Heart left ventricle (tissue), 16 donors: ENCODE results near the gene COPS9. TPM values are rescaled to one million over a fixed set of nuclear protein-coding genes. Genes with fewer than 3 reads are reported as not detected.

Source experiments
- ATAC-seq, 4 donors: fragments of 200-7000 bp; cut with Tn5 transposase; one replicate each; pipeline ENCODE4 v1.9.1; 2020 to 2022; ENCODE audit warnings: moderate library complexity in 4 of 4, mild to moderate bottlenecking in 3 of 4, moderate number of reproducible peaks in 1 of 4
- DNase-seq, 5 donors: peaks; one replicate each; pipeline ENCODE4 v3.0.0-alpha.2; 2020
- H3K27ac ChIP-seq, 12 donors: fragments of 200-600 bp; sonication (generic) in 4 of 12; one replicate each; pipeline versions ENCODE4 v1.5.0 to v1.8.0; 2016 to 2022; ENCODE audit warnings: mild to moderate bottlenecking in 2 of 12
- H3K27me3 ChIP-seq, 9 donors: fragments of 200-600 bp; sonication (generic) in 2 of 9; one replicate each; pipeline versions ENCODE4 v1.5.1 to v1.8.0; 2016 to 2022; ENCODE audit warnings: mild to moderate bottlenecking in 3 of 9
- H3K36me3 ChIP-seq, 9 donors: fragments of 200-600 bp; sonication (generic) in 2 of 9; one replicate each; pipeline versions ENCODE4 v1.5.0 to v1.8.0; 2018 to 2022; ENCODE audit warnings: mild to moderate bottlenecking in 2 of 9
- H3K4me1 ChIP-seq, 12 donors: fragments of 200-600 bp; sonication (generic) in 4 of 12; one replicate each; pipeline versions ENCODE4 v1.5.0 to v1.8.0; 2016 to 2022; ENCODE audit warnings: mild to moderate bottlenecking in 3 of 12
- H3K4me3 ChIP-seq, 12 donors: fragments of 200-600 bp; sonication (generic) in 4 of 12; one replicate each; pipeline versions ENCODE4 v1.5.0 to v1.8.0; 2017 to 2022; ENCODE audit warnings: mild to moderate bottlenecking in 9 of 12, moderate library complexity in 4 of 12
- H3K9me3 ChIP-seq, 12 donors: fragments of 200-600 bp; sonication (generic) in 4 of 12; one replicate each; pipeline versions ENCODE4 v1.5.0 to v1.8.0; 2016 to 2022; ENCODE audit warnings: mild to moderate bottlenecking in 1 of 12
- POLR2A ChIP-seq, 2 donors: fragments of 450-650 bp; IDR thresholded peaks; one replicate each; pipeline ENCODE4 v1.6.1; 2017; ENCODE audit warnings: antibody characterized with exemption in 2 of 2, mild to moderate bottlenecking in 2 of 2, moderate library complexity in 2 of 2
- WGBS, 4 donors: extraction: QIAGEN DNeasy Blood & Tissue Kit in 2 of 4; methylation state at CpG; one replicate each; pipeline versions ENCODE4 v1.1.5 to v1.1.7; 2013 to 2018; 5-methylcytosine and 5-hydroxymethylcytosine counted together
- intact Hi-C, 10 donors: fragments of 100-400 bp; cut with DNase I; formaldehyde crosslinking; loops; one replicate each; pipeline versions ENCODE4 v1.11.1 to v1.14.2; 2022
- polyA plus RNA-seq, 2 donors: library from polyadenylated mRNA; stranded (reverse); fragments of 200-250 nt; gene quantifications; one replicate each; pipeline ENCODE4 v1.2.3, GENCODE V29; 2013
- total RNA-seq, 9 donors: library from RNA; depleted of rRNA in 2 of 9; stranded (reverse); fragments of >200 nt in 2 of 9; fragmentation: NEBNext Ultra II Directional in 3 of 9; extraction: Animal tissue kit (Norgen Biotek cat#: 25700) in 3 of 9; gene quantifications; one replicate each; pipeline versions ENCODE4 v1.1.0 to v1.2.4, GENCODE V29; 2016 to 2023
- TF ChIP-seq, protein P1 (sequence below), 12 donors: fragments of 200-600 bp; sonication (generic) in 4 of 12; IDR thresholded peaks; one replicate each; pipeline versions ENCODE4 v1.5.0 to v1.8.0; 2018 to 2022; ENCODE audit warnings: antibody characterized with exemption in 12 of 12, mild to moderate bottlenecking in 5 of 12
- donor health status: ischemic (EF 13 %, LVEDD 7.1; RV severe dilation, severe dysfunction).
- donor health status: healthy with polysubstance abuse.
- donor health status: DM: no; HTN: yes; CAD: no.
- donor health status: DM: no; HTN: no; CAD: no.
- donor health status: ischemic (EF 25% LVEDD 6.9; RV normal size, moderate dysfunction).
- donor health status: ischemic (EF 25% LVEDD 5.7; RV mildly dilated, moderate dysfunction).
- donor health status: healthy.
- donor health status: DM: yes; HTN: yes; CAD: no.
- donor health status: ischemic (EF 35%, LVEDD 5.7; RV mildly dilated, moderate dysfunction).
- donor health status: nonischemic (EF 11% LVEDD 7.7; RV severe dilation, severe dysfunction).
- donor health status: DM: yes; HTN: yes; CAD: no.
- donor health status: PGD.
- donor health status: ischemic (EF 29% LVEDD 5.4; RV normal size, mild dysfunction).
- donor health status: nonischemic (EF 23%, LVEDD 6.1; RV moderate dilation, normal function).

COPS9 gene
- total and polyA plus RNA-seq, 11 donors: 130 to 664 (median 178) TPM

DNA sequence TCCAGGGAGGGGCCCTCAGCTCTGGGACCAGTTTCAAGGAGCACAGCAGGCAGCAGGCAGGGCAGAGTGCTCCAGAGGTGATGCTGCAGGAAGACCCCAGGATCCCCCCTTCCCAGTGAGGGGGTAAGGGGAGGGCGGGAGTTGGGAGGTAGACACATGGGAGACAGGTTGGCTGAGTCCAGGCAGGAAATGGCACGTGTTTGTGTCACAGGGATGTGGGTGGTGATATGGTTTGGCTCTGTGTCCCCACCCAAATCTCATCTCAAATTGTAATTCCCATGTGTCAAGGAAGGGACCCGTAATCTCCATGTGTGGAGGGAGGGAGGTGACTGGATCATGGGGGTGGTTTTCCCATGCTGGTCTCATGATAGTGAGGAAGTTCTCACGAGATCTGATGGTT lies 29.6 kb upstream of the COPS9 start:
- no peaks in the 10 kb centered on the region for H3K36me3 ChIP-seq
- ATAC-seq (no peak), DNase-seq (peak in 1 of 5 donors; percentile 16)
- WGBS, 4 donors: 49 to 54% (median 52%) methylated on average over 4 of the region's 4 CpGs
- H3K4me1 ChIP-seq: no peaks in the 10 kb centered on the region
- H3K4me3 ChIP-seq: no peak overlapping the region
- intact Hi-C loops: no loop called here
- H3K27ac ChIP-seq: no peak overlapping the region
- H3K27me3 ChIP-seq: peaks cover 0 to 13% (median 0%) of the 10 kb centered on the region in 9 donors
- TF ChIP-seq, protein P1, sequence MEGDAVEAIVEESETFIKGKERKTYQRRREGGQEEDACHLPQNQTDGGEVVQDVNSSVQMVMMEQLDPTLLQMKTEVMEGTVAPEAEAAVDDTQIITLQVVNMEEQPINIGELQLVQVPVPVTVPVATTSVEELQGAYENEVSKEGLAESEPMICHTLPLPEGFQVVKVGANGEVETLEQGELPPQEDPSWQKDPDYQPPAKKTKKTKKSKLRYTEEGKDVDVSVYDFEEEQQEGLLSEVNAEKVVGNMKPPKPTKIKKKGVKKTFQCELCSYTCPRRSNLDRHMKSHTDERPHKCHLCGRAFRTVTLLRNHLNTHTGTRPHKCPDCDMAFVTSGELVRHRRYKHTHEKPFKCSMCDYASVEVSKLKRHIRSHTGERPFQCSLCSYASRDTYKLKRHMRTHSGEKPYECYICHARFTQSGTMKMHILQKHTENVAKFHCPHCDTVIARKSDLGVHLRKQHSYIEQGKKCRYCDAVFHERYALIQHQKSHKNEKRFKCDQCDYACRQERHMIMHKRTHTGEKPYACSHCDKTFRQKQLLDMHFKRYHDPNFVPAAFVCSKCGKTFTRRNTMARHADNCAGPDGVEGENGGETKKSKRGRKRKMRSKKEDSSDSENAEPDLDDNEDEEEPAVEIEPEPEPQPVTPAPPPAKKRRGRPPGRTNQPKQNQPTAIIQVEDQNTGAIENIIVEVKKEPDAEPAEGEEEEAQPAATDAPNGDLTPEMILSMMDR (IDR thresholded peaks at IDR 0.05): no peak
- no peak for TF ChIP-seq POLR2A (IDR thresholded peaks at IDR 0.05)
- H3K9me3 ChIP-seq: no peaks in the 10 kb centered on the region

DNA sequence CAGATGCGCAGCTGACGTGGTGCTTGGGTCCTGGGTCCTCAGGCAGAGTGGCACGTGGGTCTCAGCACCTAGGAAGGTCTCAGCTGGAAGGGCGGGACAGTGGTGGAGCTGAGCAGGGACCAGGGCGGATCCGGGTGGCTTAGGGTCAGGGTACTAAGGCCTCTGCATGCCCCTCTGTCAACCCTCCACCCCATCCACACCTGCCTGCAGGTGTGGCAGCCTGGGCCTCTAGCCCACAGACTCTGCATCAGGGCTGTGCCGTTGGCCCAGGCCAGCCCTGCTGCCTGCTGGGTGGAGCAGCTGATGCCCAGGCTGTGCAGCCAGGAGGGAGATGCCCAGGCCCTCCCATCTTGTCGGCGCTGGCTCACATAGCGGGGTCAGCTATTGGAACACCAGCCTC lies 28.9 kb upstream of the COPS9 start:
- no peaks in the 10 kb centered on the region for H3K4me1 ChIP-seq
- ATAC-seq (no peak), DNase-seq (peak in 1 of 5 donors; percentile 28)
- peaks cover 0 to 13% (median 0%) of the 10 kb centered on the region in 9 donors for H3K27me3 ChIP-seq
- no peaks in the 10 kb centered on the region for H3K9me3 ChIP-seq
- intact Hi-C loops: no loop called here
- H3K4me3 ChIP-seq: no peak overlapping the region
- H3K36me3 ChIP-seq: no peaks in the 10 kb centered on the region
- WGBS, 4 donors: 86 to 92% (median 90%) methylated on average over 9 to 10 of the region's 10 CpGs
- TF ChIP-seq, protein P1 (IDR thresholded peaks at IDR 0.05): no peak
- no peak for TF ChIP-seq POLR2A (IDR thresholded peaks at IDR 0.05)
- no peak overlapping the region for H3K27ac ChIP-seq

DNA sequence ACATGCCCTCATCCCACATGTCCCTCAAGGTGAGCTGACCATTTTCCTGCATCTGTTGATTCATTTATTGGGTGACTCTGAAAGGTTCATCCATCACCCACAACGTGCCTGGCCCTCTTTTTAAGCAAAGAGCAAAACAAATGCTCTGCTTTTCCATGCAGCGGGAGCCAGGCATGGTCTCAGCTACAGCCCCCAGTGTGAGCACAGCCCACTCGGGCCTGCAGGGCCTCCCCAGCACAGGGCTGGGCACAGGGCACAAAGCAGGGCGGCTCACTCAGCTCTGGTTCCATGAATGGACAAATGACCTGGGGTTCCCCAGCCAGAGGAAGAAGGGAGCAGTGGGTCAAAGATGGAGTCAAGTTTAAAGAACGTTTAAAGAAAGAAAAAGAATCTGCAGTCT lies 28.5 kb upstream of the COPS9 start:
- intact Hi-C loops: no loop called here
- no peaks in the 10 kb centered on the region for H3K4me1 ChIP-seq
- WGBS, 4 donors: 72 to 82% (median 78%) methylated on average over 5 of the region's 5 CpGs
- H3K36me3 ChIP-seq: no peaks in the 10 kb centered on the region
- H3K27ac ChIP-seq: no peak overlapping the region
- peaks cover 0 to 13% (median 0%) of the 10 kb centered on the region in 9 donors for H3K27me3 ChIP-seq
- TF ChIP-seq POLR2A (IDR thresholded peaks at IDR 0.05): no peak
- TF ChIP-seq, protein P1 (IDR thresholded peaks at IDR 0.05): no peak
- ATAC-seq (no peak), DNase-seq (peak in 1 of 5 donors; percentile 42)
- H3K4me3 ChIP-seq: no peak overlapping the region
- H3K9me3 ChIP-seq: no peaks in the 10 kb centered on the region

DNA sequence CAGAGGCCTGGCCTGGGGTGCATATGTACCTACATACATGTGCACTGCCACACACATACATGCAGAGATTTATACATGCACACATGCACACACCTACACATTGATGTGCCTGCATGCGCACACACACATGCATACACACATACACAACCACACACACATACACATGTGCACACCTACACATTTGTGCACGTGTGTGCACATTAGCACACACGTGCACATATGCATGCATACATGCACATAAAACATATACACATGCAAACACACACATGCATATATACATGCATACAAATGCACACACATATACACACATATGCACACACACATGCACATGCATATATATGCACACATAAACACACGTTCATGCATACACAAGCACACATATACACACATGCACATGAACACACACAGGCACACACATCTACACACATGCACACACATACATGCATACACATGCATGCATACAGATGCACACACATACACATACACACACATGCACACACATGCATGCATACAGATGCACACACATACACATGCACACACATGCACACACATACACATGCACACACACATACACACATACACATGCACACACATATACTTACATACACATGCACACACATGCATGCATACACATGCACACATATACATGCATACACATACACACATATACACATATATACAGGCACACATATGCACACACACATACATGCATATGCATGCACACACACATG lies 27.9 kb upstream of the COPS9 start:
- H3K27me3 ChIP-seq: peaks cover 0 to 13% (median 0%) of the 10 kb centered on the region in 9 donors
- DNase-seq (peak in 1 of 5 donors; percentile 11), ATAC-seq (no peak)
- H3K4me3 ChIP-seq: no peak overlapping the region
- 83 to 89% (median 84%) methylated on average over 4 of the region's 4 CpGs for WGBS, 4 donors
- TF ChIP-seq, protein P1 (IDR thresholded peaks at IDR 0.05): no peak
- TF ChIP-seq POLR2A (IDR thresholded peaks at IDR 0.05): no peak
- no peaks in the 10 kb centered on the region for H3K9me3 ChIP-seq
- no peaks in the 10 kb centered on the region for H3K4me1 ChIP-seq
- no peak overlapping the region for H3K27ac ChIP-seq
- H3K36me3 ChIP-seq: no peaks in the 10 kb centered on the region
- intact Hi-C loops: no loop called here
